Natural killer cell treated with Interleukin-12 subunit alpha and Interleukin-12 subunit beta and Interleukin-15 and Interleukin-18, amount 100 ng/mL, for 72 hours (primary cell): Measurements from ENCODE around the gene KLF16. TPM values are rescaled to one million over a fixed set of nuclear protein-coding genes. Genes with fewer than 3 reads are reported as not detected.

Experiments
- ATAC-seq, 2 donors: fragments of 150-1000 bp; cut with Tn5 transposase in 1 of 2; sonication (Bioruptor Pico), chemical (Tn5 transposase) in 1 of 2; 2 replicates each; pipeline ENCODE4 v1.10.0; 2021
- DNase-seq: peaks from one replicate; pipeline ENCODE4 v3.0.0; 2022; ENCODE audit warnings: low spot score
- H3K27ac Mint-ChIP-seq, 2 donors: 1 replicate in 1 of 2; 2 replicates in 1 of 2; pipeline ENCODE4 v1.8.0; 2022; ENCODE audit warnings: mixed read lengths in 2 of 2, mild to moderate bottlenecking in 1 of 2, moderate library complexity in 1 of 2
- H3K27me3 Mint-ChIP-seq, 2 donors: 1 replicate in 1 of 2; 2 replicates in 1 of 2; pipeline ENCODE4 v1.8.0; 2022; ENCODE audit warnings: mixed read lengths in 2 of 2
- H3K36me3 Mint-ChIP-seq: one replicate; pipeline ENCODE4 v1.8.0; 2022; ENCODE audit warnings: mixed read lengths
- H3K4me1 Mint-ChIP-seq, 2 donors: 1 replicate in 1 of 2; 2 replicates in 1 of 2; pipeline ENCODE4 v1.8.0; 2022; ENCODE audit warnings: low read depth in 2 of 2, mixed read lengths in 2 of 2, mild to moderate bottlenecking in 1 of 2
- H3K4me3 Mint-ChIP-seq: one replicate; pipeline ENCODE4 v1.8.0; 2022; ENCODE audit warnings: mixed read lengths
- H3K9me3 Mint-ChIP-seq: 2 replicates; pipeline ENCODE4 v1.8.0; 2022; ENCODE audit warnings: mixed read lengths
- total RNA-seq, 2 donors: library from RNA; stranded (reverse); gene quantifications; one replicate each; pipeline ENCODE4 v1.2.3, GENCODE V29; 2022

Gene KLF16
- total RNA-seq, 2 donors from 2014 or later, result 18.0 to 49.8 TPM

DNA sequence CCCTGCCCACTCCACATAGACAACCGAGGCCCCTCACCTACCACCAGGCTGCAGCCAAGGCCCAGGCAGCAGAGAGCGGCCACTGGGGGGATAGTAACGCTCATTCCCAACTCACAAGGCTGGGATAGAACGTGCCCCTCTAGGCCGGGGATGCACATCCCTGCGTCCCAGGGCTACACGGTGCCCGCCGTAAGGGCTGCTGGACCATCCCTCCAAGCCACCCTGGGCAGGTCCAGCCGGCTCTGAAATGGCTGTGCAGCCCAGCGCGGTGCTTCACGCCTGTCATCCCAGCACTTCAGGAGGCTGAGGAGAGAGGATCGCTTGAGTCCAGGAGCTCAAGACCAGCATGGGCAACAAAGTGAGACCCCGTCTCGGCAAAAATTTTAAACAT lies 18.3 kb downstream of the KLF16 start:
- Mint-ChIP-seq H3K27ac (no peak overlapping the region), H3K36me3 (no peaks in the 10 kb centered on the region), H3K4me3 (no peak overlapping the region), H3K27me3 (no peaks in the 10 kb centered on the region), H3K4me1 (peaks cover 17 to 50% of the 10 kb centered on the region in 2 donors), H3K9me3 (no peaks in the 10 kb centered on the region)
- ATAC-seq, result no peak
- DNase-seq, result no peak

GRCh38 chr19:1844513-1845124 lies 18.8 kb downstream of the KLF16 start:
- no peaks in the 10 kb centered on the region for H3K27me3 Mint-ChIP-seq
- H3K4me1 Mint-ChIP-seq, result peaks cover 17 to 50% of the 10 kb centered on the region in 2 donors
- H3K36me3 Mint-ChIP-seq, result no peaks in the 10 kb centered on the region
- DNase-seq (no peak), ATAC-seq (no peak)
- no peak overlapping the region for H3K27ac Mint-ChIP-seq
- no peak overlapping the region for H3K4me3 Mint-ChIP-seq
- H3K9me3 Mint-ChIP-seq, result no peaks in the 10 kb centered on the region

- H3K27ac Mint-ChIP-seq, result no peak overlapping the region
- no peak overlapping the region for H3K4me3 Mint-ChIP-seq
- no peaks in the 10 kb centered on the region for H3K9me3 Mint-ChIP-seq
- H3K27me3 Mint-ChIP-seq, result no peaks in the 10 kb centered on the region
- ATAC-seq, result no peak
- DNase-seq, result no peak
- no peaks in the 10 kb centered on the region for H3K36me3 Mint-ChIP-seq
- peaks cover 17 to 49% of the 10 kb centered on the region in 2 donors for H3K4me1 Mint-ChIP-seq
These were observed 19.6 kb downstream of the KLF16 start for GRCh38 chr19:1843646-1844394.

DNA sequence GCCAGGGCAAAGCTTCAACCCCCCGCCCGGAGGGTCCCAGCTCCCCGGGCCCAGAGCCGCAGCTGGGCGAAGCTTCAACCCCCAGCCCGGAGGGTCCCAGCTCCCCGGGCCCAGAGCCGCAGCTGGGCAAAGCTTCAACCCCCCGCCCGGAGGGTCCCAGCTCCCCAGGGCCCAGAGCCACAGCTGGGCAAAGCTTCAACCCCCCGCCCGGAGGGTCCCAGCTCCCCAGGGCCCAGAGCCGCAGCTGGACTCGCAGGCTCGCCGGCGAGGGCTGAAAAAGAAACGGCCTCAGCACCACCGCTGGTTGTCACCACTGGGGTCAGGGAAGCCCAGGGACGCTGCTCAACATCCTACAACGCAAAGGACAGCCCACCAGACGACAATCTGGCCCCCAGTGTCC lies 20.3 kb downstream of the KLF16 start:
- no peak overlapping the region for H3K4me3 Mint-ChIP-seq
- DNase-seq (no peak), ATAC-seq (no peak)
- H3K27me3 Mint-ChIP-seq, result no peaks in the 10 kb centered on the region
- H3K36me3 Mint-ChIP-seq, result no peaks in the 10 kb centered on the region
- H3K27ac Mint-ChIP-seq, result no peak overlapping the region
- no peaks in the 10 kb centered on the region for H3K9me3 Mint-ChIP-seq
- peaks cover 17 to 47% of the 10 kb centered on the region in 2 donors for H3K4me1 Mint-ChIP-seq

GRCh38 chr19:1841209-1841924 lies 22.0 kb downstream of the KLF16 start:
- H3K36me3 Mint-ChIP-seq, result no peaks in the 10 kb centered on the region
- H3K27ac Mint-ChIP-seq, result no peak overlapping the region
- no peak for DNase-seq
- H3K4me3 Mint-ChIP-seq, result no peak overlapping the region
- H3K9me3 Mint-ChIP-seq, result no peaks in the 10 kb centered on the region
- no peak for ATAC-seq
- H3K4me1 Mint-ChIP-seq, result peaks cover 7 to 36% of the 10 kb centered on the region in 2 donors
- H3K27me3 Mint-ChIP-seq, result no peaks in the 10 kb centered on the region

DNA sequence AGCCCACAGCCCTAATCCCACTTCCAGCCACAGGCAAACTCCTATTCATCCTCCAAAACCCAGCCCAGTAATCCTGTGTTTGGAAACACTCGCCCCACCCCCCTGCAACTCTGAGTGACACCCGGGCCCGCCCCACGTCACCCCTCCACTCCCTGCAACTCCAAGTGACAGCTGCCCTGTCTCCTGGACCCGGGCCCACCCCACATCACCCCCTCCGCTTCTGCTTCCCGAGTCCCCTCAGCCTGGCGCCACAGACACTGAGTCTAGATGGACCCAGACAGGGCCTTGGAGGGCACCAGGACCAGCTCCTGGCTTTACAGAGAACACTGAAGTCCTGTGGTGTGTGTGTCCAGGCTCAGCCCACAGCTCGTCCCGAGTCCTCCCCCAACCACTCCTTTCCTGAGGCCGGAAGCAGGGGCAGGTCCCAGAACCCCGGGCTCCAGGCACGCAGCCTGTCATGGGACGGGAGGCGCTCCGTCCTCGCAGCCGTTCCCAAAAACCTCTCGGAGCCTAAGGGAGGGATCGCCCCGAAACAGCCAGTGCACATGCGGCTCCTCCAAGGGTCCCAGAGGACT lies 22.8 kb downstream of the KLF16 start:
- Mint-ChIP-seq H3K9me3 (no peaks in the 10 kb centered on the region), H3K4me1 (peaks cover 0 to 32% of the 10 kb centered on the region in 2 donors), H3K4me3 (no peak overlapping the region), H3K27me3 (no peaks in the 10 kb centered on the region), H3K27ac (no peak overlapping the region), H3K36me3 (no peaks in the 10 kb centered on the region)
- ATAC-seq (no peak), DNase-seq (no peak)

DNA sequence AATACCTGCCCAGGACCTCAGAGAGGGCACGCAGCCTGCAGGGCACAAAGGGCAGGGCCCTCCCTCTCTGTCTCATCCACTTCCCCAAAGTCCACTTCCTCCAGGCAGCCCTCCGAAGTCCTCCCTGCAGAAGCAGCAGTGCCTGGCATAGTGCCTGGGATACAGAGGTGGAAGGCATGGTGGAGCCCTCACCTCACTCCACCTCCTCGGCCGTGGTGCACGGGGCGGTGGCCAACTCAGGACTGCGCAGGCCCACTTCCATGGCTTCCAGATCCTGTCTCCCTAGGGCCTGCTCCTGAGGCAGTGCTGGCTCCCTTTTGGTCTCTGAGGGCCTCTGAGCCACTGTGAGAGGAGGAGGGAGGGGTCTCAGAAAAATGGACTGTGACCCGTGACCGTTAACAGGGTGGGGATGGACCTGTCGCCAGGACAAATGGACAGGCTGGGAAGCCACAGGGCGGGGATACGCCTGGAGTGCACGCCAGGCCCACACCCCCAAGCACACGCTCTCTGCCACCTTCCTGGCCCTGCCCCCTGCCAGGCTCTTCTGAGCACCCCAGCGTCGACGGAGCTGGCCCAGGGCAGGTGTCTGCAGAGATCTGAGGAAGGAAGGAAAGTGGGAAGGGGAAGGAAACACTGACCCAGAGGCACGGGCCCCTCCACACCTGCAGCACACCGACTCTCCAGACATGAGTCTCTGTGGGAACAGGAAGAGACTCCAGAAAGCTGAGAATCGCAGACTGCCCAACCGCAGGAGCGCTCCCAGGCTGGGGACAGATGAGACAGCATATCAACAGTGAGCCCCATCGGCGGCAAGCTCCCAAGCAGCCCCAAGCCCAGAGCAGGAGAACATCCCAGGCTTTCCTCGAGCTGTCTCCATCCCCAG lies 23.5 kb downstream of the KLF16 start:
- no peak overlapping the region for H3K4me3 Mint-ChIP-seq
- DNase-seq (no peak), ATAC-seq (no peak)
- no peak overlapping the region for H3K27ac Mint-ChIP-seq
- H3K4me1 Mint-ChIP-seq, result peaks cover 0 to 30% of the 10 kb centered on the region in 2 donors
- no peaks in the 10 kb centered on the region for H3K36me3 Mint-ChIP-seq
- H3K9me3 Mint-ChIP-seq, result no peaks in the 10 kb centered on the region
- no peaks in the 10 kb centered on the region for H3K27me3 Mint-ChIP-seq

DNA sequence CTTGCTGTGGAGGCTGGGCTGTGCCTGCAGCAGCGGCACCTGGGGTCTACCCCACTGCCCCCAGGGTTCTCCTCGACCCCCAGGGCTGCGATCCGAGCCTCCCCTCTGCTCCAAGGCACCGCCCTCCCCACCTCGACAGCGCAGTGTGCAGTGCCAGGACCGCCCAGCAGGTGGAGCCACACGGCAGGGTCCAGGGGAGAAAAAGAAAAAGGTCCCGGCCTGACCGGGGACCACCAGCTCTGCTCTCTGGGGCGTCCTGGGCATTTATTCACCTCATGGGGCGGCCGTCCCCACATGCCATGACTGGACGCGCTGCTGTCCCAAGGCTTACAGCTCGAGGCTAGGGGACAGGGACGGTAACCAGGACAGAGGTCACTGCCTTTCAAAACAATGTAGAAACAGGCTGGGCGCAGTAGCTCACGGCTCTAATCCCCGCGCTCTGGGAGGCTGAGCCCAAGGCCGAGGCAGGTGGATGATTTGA lies 25.7 kb downstream of the KLF16 start:
- H3K27me3 Mint-ChIP-seq, result no peaks in the 10 kb centered on the region
- H3K4me1 Mint-ChIP-seq, result peaks cover 0 to 24% of the 10 kb centered on the region in 2 donors
- H3K9me3 Mint-ChIP-seq, result no peaks in the 10 kb centered on the region
- DNase-seq, result no peak
- peak; percentile 64 to 74 for ATAC-seq
- H3K27ac Mint-ChIP-seq, result no peak overlapping the region
- H3K4me3 Mint-ChIP-seq, result no peak overlapping the region
- H3K36me3 Mint-ChIP-seq, result no peaks in the 10 kb centered on the region

- Mint-ChIP-seq H3K27ac (no peak overlapping the region), H3K36me3 (no peaks in the 10 kb centered on the region), H3K9me3 (no peaks in the 10 kb centered on the region), H3K27me3 (no peaks in the 10 kb centered on the region), H3K4me3 (no peak overlapping the region), H3K4me1 (peaks cover 0 to 22% of the 10 kb centered on the region in 2 donors)
- ATAC-seq (no peak), DNase-seq (no peak)
These were observed 26.2 kb downstream of the KLF16 start for GRCh38 chr19:1837222-1837565.

DNA sequence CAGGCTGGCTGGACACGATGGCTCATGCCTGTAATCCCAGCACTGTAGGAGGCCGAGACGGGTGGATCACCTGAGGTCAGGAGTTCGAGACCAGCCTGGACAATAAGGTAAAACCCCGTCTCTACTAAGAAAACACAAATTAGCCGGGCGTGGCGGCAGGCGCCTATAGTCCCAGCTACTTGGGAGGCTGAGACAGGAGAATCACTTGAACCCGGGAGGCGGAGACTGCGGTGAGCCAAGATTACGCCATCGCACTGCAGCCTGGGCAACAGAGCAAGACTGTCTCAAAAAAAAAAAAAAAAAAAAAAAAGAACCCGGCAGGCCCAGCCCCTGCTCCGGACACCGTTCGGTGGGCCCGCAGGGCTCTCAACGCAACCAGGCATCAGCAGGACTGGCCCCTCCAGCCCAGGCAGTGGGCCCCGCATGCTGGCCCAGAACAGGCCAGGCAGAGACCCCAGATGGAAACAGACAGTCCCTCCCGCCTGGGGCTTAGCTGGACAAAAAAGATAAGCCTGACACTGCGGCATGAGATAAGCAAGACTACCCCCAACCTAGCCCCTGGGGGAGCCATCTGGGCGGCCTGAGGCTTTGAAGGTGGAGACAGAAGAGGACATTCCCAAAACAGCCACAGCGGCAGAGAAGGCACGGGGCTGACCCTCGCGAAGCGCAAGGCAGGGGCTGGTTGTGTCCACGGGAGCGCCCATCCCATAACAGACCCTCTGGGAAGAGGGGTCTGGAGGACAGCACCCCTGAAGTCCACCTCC lies 26.7 kb downstream of the KLF16 start:
- H3K27me3 Mint-ChIP-seq, result no peaks in the 10 kb centered on the region
- H3K9me3 Mint-ChIP-seq, result no peaks in the 10 kb centered on the region
- no peak overlapping the region for H3K4me3 Mint-ChIP-seq
- no peak overlapping the region for H3K27ac Mint-ChIP-seq
- DNase-seq (no peak), ATAC-seq (no peak)
- H3K36me3 Mint-ChIP-seq, result no peaks in the 10 kb centered on the region
- peaks cover 0 to 17% of the 10 kb centered on the region in 2 donors for H3K4me1 Mint-ChIP-seq

DNA sequence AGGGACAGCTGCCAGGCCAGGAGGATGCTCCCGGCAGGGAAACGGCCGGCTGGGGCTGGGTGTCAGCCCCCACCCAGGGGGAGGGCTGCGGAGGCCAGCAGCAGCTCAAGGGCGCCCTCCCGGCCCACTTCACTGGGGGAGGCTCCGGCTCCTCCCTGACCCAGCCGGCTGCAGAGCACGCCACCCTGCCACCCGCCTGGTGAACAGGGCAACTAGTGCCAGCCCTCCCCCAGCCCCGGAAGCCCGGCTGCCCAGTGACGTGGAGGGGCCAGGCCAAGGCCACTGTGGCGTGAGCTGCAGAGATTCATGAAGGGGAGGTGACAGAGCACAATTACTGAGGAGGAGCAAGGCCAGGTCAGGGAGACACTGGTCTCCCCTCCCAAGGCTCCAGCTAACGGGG lies 29.8 kb downstream of the KLF16 start:
- Mint-ChIP-seq H3K9me3 (no peaks in the 10 kb centered on the region), H3K27me3 (no peaks in the 10 kb centered on the region), H3K27ac (no peak overlapping the region), H3K4me1 (peaks cover 0 to 3% of the 10 kb centered on the region in 2 donors), H3K4me3 (no peak overlapping the region), H3K36me3 (no peaks in the 10 kb centered on the region)
- ATAC-seq (no peak), DNase-seq (no peak)

GRCh38 chr19:1832046-1832663 lies 31.2 kb downstream of the KLF16 start:
- no peak for ATAC-seq
- no peaks in the 10 kb centered on the region for H3K36me3 Mint-ChIP-seq

More at GRCh38 chr19:1832046-1832663, 31.2 kb downstream of the KLF16 start:
- H3K9me3 Mint-ChIP-seq, result no peaks in the 10 kb centered on the region
- H3K27me3 Mint-ChIP-seq, result no peaks in the 10 kb centered on the region
- H3K4me1 Mint-ChIP-seq, result peaks cover 0 to 3% of the 10 kb centered on the region in 2 donors
- no peak overlapping the region for H3K4me3 Mint-ChIP-seq
- DNase-seq, result no peak
- H3K27ac Mint-ChIP-seq, result no peak overlapping the region
